NB4 (cell line): ENCODE measurements around the gene GPX4.

Source experiments
- MYC ChIP-seq: IDR thresholded peaks from 2 replicates; pipeline ENCODE4 v1.6.1; 2011; ENCODE audit warnings: low read depth, low read length
- POLR2A ChIP-seq: IDR thresholded peaks from 2 replicates; pipeline ENCODE4 v1.6.1; 2011; ENCODE audit warnings: mild to moderate bottlenecking; ENCODE audit not compliant: insufficient read length; ENCODE audit errors: extremely low read depth
- TF ChIP-seq, protein P1 (sequence below): IDR thresholded peaks from one replicate; pipeline ENCODE4 v1.5.1; 2012; ENCODE audit warnings: low read depth, low read length

DNA sequence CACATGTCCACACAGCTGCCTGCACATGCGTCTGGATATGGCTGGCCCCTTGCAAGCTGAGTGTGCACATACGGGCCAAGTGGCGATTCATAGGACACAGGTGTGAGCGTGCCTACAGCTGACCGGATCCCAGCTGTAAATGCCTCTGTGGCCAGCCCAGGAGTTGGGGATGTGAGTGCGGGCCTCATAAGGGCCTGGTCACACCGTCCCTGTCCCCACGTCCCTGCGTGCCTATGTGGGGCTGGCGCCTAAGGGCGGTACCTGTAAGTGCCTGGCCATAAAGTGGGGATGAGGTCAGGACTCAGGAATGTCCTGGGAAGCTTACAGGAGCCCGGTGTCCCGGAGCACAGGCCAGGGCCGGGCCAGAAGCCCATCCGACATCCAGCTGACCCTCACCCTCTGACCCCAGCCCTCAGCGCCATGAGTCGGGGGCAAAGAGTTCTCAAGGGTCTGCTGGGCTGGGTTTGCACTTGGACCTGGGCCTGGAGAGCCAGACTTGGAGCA is 38.1 kb upstream of the GPX4 start:
- TF ChIP-seq, protein P1, sequence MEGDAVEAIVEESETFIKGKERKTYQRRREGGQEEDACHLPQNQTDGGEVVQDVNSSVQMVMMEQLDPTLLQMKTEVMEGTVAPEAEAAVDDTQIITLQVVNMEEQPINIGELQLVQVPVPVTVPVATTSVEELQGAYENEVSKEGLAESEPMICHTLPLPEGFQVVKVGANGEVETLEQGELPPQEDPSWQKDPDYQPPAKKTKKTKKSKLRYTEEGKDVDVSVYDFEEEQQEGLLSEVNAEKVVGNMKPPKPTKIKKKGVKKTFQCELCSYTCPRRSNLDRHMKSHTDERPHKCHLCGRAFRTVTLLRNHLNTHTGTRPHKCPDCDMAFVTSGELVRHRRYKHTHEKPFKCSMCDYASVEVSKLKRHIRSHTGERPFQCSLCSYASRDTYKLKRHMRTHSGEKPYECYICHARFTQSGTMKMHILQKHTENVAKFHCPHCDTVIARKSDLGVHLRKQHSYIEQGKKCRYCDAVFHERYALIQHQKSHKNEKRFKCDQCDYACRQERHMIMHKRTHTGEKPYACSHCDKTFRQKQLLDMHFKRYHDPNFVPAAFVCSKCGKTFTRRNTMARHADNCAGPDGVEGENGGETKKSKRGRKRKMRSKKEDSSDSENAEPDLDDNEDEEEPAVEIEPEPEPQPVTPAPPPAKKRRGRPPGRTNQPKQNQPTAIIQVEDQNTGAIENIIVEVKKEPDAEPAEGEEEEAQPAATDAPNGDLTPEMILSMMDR, result no peak
- TF ChIP-seq POLR2A, result no peak
- no peak for TF ChIP-seq MYC
